Inflammatory macrophage treated with lipopolysaccharide for 1 hour (primary cell): Measurements from ENCODE around the gene GGT5.
"Not testable (repeated sequence)": the region's sequence is repeated elsewhere in the genome, so short reads cannot be mapped to it uniquely, and the experiment has no call there.

Experiments used
- DNase-seq, 2 donors: peaks; one replicate each; pipeline ENCODE4 v3.0.0-alpha.2; 2020 to 2022

GGT5 gene

GRCh38 chr22:24259459-24259858 is 14.6 kb upstream of the GGT5 start:
- peak; percentile 58 to 74 for DNase-seq

- not testable (repeated sequence) for DNase-seq
These were observed 11.9 kb upstream of the GGT5 start for GRCh38 chr22:24256736-24257135.

GRCh38 chr22:24256136-24256535 is 11.3 kb upstream of the GGT5 start:
- DNase-seq, result not testable (repeated sequence)

GRCh38 chr22:24253126-24253525 is 8.2 kb upstream of the GGT5 start:
- not testable (repeated sequence) for DNase-seq

GRCh38 chr22:24251286-24251685 is 6.4 kb upstream of the GGT5 start:
- DNase-seq, result not testable (repeated sequence)

- DNase-seq, result not testable (repeated sequence)
These were observed 4.5 kb upstream of the GGT5 start for GRCh38 chr22:24249413-24249812.

- not testable (repeated sequence) for DNase-seq
These were observed 3.7 kb upstream of the GGT5 start for GRCh38 chr22:24248611-24249010.

- peak; percentile 83 to 89 for DNase-seq
These were observed 2.9 kb upstream of the GGT5 start for GRCh38 chr22:24247564-24248344.

- no peak for DNase-seq
These were observed 2.2 kb upstream of the GGT5 start for GRCh38 chr22:24247011-24247507.

GRCh38 chr22:24245584-24246561 is 991 bp upstream of the GGT5 start:
- not testable (repeated sequence) for DNase-seq

GRCh38 chr22:24244144-24244787 is 616 bp downstream of the GGT5 start:
- no peak for DNase-seq

GRCh38 chr22:24243417-24243816 is 1.5 kb downstream of the GGT5 start:
- DNase-seq, result not testable (repeated sequence)

GRCh38 chr22:24240985-24241692 is 3.7 kb downstream of the GGT5 start:
- DNase-seq, result peak; percentile 26 to 30

GRCh38 chr22:24240381-24240780 is 4.5 kb downstream of the GGT5 start:
- no peak for DNase-seq

- not testable (repeated sequence) for DNase-seq
These were observed 6.7 kb downstream of the GGT5 start for GRCh38 chr22:24238101-24238694.

GRCh38 chr22:24236656-24237055 is 8.2 kb downstream of the GGT5 start:
- DNase-seq, result no peak

GRCh38 chr22:24235315-24235714 is 9.6 kb downstream of the GGT5 start:
- no peak for DNase-seq

GRCh38 chr22:24233816-24234215 is 11.1 kb downstream of the GGT5 start:
- no peak for DNase-seq

- DNase-seq, result no peak
These were observed 11.6 kb downstream of the GGT5 start for GRCh38 chr22:24233235-24233634.

GRCh38 chr22:24232725-24233124 is 12.2 kb downstream of the GGT5 start:
- no peak for DNase-seq

- no peak for DNase-seq
These were observed 12.8 kb downstream of the GGT5 start for GRCh38 chr22:24232124-24232523.

- no peak for DNase-seq
These were observed 13.2 kb downstream of the GGT5 start for GRCh38 chr22:24231706-24232105.
